Measurements from ENCODE around the gene ABLIM1. TPM values are rescaled to one million over a fixed set of nuclear protein-coding genes. Genes with fewer than 3 reads are reported as not detected.

Gene ABLIM1
- total and polyA plus RNA-seq, 10 of the 15 experiments (the other 5 are each of a cell fraction or from before 2014, with no cell fraction given) = 14.2 to 50.5 (median 28.1) TPM

DNA sequence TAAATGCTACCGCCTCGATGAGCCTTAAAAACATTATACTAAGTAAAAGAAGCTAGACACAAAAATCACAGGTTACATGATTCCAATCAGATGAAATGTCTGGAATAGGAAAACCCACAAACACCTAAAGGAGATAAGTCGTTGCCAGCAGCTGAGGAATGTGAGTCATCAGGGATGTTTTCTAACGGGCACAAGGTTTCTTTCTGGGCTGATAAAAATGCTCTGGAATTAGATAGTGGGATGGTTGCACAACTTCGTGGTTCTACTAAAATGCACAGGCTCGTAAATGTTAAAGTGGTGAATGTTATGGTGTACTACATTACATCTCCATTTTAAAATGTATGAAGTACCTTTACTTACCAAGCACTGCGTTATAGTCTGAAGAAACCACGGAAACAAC is 9.7 kb downstream of the ABLIM1 start (continued):
- TF ChIP-seq, protein P1, sequence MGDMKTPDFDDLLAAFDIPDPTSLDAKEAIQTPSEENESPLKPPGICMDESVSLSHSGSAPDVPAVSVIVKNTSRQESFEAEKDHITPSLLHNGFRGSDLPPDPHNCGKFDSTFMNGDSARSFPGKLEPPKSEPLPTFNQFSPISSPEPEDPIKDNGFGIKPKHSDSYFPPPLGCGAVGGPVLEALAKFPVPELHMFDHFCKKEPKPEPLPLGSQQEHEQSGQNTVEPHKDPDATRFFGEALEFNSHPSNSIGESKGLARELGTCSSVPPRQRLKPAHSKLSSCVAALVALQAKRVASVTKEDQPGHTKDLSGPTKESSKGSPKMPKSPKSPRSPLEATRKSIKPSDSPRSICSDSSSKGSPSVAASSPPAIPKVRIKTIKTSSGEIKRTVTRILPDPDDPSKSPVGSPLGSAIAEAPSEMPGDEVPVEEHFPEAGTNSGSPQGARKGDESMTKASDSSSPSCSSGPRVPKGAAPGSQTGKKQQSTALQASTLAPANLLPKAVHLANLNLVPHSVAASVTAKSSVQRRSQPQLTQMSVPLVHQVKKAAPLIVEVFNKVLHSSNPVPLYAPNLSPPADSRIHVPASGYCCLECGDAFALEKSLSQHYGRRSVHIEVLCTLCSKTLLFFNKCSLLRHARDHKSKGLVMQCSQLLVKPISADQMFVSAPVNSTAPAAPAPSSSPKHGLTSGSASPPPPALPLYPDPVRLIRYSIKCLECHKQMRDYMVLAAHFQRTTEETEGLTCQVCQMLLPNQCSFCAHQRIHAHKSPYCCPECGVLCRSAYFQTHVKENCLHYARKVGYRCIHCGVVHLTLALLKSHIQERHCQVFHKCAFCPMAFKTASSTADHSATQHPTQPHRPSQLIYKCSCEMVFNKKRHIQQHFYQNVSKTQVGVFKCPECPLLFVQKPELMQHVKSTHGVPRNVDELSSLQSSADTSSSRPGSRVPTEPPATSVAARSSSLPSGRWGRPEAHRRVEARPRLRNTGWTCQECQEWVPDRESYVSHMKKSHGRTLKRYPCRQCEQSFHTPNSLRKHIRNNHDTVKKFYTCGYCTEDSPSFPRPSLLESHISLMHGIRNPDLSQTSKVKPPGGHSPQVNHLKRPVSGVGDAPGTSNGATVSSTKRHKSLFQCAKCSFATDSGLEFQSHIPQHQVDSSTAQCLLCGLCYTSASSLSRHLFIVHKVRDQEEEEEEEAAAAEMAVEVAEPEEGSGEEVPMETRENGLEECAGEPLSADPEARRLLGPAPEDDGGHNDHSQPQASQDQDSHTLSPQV (IDR thresholded peaks at IDR 0.05) = no peak
- TF ChIP-seq PML (IDR thresholded peaks at IDR 0.05; ENCODE audit: low read length) = no peak
- TF ChIP-seq, protein P2, sequence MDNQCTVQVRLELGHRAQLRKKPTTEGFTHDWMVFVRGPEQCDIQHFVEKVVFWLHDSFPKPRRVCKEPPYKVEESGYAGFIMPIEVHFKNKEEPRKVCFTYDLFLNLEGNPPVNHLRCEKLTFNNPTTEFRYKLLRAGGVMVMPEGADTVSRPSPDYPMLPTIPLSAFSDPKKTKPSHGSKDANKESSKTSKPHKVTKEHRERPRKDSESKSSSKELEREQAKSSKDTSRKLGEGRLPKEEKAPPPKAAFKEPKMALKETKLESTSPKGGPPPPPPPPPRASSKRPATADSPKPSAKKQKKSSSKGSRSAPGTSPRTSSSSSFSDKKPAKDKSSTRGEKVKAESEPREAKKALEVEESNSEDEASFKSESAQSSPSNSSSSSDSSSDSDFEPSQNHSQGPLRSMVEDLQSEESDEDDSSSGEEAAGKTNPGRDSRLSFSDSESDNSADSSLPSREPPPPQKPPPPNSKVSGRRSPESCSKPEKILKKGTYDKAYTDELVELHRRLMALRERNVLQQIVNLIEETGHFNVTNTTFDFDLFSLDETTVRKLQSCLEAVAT (IDR thresholded peaks at IDR 0.05) = no peak
- no peak for TF ChIP-seq POU2F2 (IDR thresholded peaks at IDR 0.05; ENCODE audit: borderline replicate concordance, low read depth, low read length)
- no peak for TF ChIP-seq IKZF2 (IDR thresholded peaks at IDR 0.05)
- TF ChIP-seq TCF12 (IDR thresholded peaks at IDR 0.05; ENCODE audit: low read depth, low read length) = no peak
- no peak for TF ChIP-seq SIN3A (IDR thresholded peaks at IDR 0.05; ENCODE audit: low read depth, low read length)
- TF ChIP-seq, protein P3, sequence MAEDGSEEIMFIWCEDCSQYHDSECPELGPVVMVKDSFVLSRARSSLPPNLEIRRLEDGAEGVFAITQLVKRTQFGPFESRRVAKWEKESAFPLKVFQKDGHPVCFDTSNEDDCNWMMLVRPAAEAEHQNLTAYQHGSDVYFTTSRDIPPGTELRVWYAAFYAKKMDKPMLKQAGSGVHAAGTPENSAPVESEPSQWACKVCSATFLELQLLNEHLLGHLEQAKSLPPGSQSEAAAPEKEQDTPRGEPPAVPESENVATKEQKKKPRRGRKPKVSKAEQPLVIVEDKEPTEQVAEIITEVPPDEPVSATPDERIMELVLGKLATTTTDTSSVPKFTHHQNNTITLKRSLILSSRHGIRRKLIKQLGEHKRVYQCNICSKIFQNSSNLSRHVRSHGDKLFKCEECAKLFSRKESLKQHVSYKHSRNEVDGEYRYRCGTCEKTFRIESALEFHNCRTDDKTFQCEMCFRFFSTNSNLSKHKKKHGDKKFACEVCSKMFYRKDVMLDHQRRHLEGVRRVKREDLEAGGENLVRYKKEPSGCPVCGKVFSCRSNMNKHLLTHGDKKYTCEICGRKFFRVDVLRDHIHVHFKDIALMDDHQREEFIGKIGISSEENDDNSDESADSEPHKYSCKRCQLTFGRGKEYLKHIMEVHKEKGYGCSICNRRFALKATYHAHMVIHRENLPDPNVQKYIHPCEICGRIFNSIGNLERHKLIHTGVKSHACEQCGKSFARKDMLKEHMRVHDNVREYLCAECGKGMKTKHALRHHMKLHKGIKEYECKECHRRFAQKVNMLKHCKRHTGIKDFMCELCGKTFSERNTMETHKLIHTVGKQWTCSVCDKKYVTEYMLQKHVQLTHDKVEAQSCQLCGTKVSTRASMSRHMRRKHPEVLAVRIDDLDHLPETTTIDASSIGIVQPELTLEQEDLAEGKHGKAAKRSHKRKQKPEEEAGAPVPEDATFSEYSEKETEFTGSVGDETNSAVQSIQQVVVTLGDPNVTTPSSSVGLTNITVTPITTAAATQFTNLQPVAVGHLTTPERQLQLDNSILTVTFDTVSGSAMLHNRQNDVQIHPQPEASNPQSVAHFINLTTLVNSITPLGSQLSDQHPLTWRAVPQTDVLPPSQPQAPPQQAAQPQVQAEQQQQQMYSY (CRISPR knock-in tag; IDR thresholded peaks at IDR 0.05) = no peak
- no peak for TF ChIP-seq NR2C2 (IDR thresholded peaks at IDR 0.05; ENCODE audit: borderline replicate concordance, control insufficient read depth, insufficient read length, low read depth)
- TF ChIP-seq SRF (IDR thresholded peaks at IDR 0.05; ENCODE audit: low read depth in 2 of 2, low read length in 2 of 2) = no peak
- TF ChIP-seq POLR2A (IDR thresholded peaks at IDR 0.05; ENCODE audit: low read depth, low read length) = no peak
- no peak for TF ChIP-seq BHLHE40 (IDR thresholded peaks at IDR 0.05; ENCODE audit: borderline replicate concordance in 1 of 2, low read depth in 2 of 2, low read length in 1 of 2)
- no peak for TF ChIP-seq RB1 (IDR thresholded peaks at IDR 0.05; ENCODE audit: borderline replicate concordance)
